GM18868 (cell line): ENCODE measurements around the gene ABHD12B.
A peak's percentile ranks its signal among the peaks of the same experiment; 100 is the strongest.
"Not testable (repeated sequence)": the region's sequence is repeated elsewhere in the genome, so short reads cannot be mapped to it uniquely, and the experiment has no call there.

Source experiments
- ATAC-seq: cut with Tn5 transposase; IDR thresholded peaks from one replicate; pipeline ENCODE4 v1.9.1; 2021; ENCODE audit warnings: mild to moderate bottlenecking, moderate library complexity; ENCODE audit not compliant: unreplicated experiment

Gene ABHD12B

DNA sequence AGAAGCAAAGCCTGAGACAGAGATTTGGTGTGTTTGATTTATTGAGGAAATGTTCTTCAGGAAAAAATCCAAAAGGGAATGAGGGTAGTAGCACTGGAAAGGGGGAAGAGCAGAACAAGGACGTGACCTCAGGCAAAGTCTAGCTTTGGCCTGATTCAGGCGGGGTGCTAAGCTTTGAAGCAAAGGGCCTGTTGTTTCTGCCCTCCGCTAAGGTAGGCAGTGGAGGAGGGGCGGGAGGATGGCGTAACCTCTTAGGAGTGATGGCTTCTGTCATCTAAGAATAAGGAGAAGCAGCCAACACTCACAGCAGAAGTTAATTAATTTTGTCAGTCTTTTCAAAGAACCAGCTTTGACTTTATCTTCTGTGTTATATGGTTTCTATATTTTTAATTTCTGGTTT, 20.4 kb downstream of the ABHD12B start:
- no peak for ATAC-seq

- ATAC-seq, result not testable (repeated sequence)
Measured at GRCh38 chr14:50896421-50896820, 24.6 kb downstream of the ABHD12B start.

DNA sequence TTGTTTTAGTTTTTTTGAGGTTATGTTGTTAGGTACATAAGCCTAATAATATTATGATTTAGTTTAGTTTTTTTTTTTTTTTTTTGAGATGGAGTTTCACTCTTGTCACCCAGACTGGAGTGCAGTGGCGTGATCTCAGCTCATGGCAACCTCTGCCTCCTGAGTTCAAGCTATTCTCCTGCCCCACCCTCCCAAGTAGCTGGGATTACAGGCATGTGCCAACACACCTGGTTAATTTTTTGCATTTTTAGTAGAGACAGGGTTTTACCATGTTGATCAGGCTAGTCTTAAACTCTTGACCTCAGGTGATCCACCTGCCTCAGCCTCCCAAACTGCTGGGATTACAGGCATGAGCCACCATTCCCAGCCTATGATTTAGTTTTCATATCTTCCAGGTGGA, 25.2 kb downstream of the ABHD12B start:
- ATAC-seq, result not testable (repeated sequence)

DNA sequence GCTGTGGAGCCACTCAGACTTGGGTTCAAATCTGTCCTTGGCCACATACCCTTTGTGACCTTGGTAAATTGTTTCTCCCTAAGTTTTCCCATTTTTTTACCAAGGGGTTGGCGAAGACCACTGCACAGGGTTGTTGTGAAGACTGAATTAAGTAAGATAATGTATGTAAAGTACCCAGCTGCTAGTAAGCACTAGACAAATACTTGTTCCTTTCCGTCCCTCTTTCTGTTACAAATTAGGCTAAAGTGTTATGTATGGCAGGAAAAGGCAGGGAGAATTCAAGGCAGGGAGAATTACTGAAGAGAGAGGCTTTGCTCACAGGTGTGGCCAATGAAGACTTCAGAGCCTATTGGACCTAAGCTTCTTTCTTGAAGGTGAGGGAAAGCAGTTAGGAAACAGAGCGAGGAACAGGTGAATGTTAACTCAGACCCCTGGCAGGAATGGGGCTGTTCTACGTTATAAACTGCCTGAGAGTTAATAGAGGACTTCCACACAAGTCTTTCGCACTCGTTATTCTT, 25.9 kb downstream of the ABHD12B start:
- no peak for ATAC-seq

DNA sequence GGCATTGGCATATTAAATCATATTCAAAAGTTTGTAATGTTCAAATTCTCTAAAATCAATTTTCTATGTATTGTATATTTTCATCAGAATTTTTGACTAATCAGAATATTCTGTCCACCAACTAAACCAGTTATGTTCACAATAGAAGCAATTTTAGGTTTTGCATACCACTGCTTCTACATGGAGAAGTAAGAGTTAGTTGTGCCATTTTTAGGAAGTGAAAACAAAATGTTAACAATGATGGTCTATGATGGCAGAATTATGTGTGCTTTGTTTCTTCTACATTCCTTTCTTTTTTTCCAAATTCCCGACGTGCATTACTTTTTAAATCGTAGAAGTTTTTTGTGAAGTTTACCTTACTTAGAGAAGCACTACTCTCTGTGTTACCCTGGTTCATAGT, 29.5 kb downstream of the ABHD12B start:
- no peak for ATAC-seq

DNA sequence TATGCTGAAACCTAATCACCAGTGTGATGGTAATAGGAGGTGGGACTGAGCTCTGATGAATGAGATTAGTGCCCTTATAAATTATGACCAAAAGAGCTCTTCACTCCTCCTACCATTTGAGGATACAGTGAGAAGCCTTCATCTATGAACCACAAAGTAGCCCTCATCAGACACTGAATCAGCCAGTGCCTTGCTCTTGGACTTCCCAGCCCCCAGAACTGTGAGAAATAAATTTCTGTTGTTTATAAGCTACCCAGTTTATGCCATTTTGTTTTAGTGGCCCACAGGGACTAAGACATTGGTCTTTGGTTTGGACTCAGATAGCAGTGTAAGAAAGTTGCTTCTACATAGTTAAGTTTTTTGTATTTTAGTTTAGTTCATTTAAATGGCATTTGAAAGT, 32.9 kb downstream of the ABHD12B start:
- ATAC-seq, result no peak

- no peak for ATAC-seq
Measured at GRCh38 chr14:50906326-50907065, 34.6 kb downstream of the ABHD12B start.

GRCh38 chr14:50910495-50911420, 38.9 kb downstream of the ABHD12B start:
- ATAC-seq, result no peak

GRCh38 chr14:50917449-50917848, 45.6 kb downstream of the ABHD12B start:
- ATAC-seq, result no peak

- ATAC-seq, result not testable (repeated sequence)
Measured at GRCh38 chr14:50919524-50919923, 47.7 kb downstream of the ABHD12B start.

GRCh38 chr14:50920482-50921230, 48.8 kb downstream of the ABHD12B start:
- ATAC-seq, result no peak

DNA sequence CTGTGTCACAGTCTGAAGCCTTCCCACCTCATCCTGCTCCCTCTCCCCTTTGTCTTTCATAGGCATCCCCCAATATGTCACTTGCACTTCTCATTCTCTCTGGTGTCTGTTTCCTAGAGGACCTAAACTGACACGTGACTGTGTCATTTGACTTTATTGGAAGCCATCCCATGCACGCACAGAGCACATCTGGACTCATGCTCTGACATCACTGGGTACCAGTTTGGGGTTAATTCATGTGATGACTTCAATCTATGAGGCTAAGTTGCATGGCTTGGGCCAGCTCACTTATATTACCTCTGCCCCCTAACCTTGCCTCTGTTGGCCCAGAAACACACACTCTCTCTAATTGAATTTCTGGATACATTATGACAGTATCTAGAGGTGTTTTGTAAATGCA, 51.0 kb downstream of the ABHD12B start:
- ATAC-seq, result no peak

GRCh38 chr14:50924236-50924635, 52.4 kb downstream of the ABHD12B start:
- ATAC-seq, result no peak

GRCh38 chr14:50924843-50925242, 53.0 kb downstream of the ABHD12B start:
- ATAC-seq, result no peak

GRCh38 chr14:50926851-50927386, 55.1 kb downstream of the ABHD12B start:
- no peak for ATAC-seq

DNA sequence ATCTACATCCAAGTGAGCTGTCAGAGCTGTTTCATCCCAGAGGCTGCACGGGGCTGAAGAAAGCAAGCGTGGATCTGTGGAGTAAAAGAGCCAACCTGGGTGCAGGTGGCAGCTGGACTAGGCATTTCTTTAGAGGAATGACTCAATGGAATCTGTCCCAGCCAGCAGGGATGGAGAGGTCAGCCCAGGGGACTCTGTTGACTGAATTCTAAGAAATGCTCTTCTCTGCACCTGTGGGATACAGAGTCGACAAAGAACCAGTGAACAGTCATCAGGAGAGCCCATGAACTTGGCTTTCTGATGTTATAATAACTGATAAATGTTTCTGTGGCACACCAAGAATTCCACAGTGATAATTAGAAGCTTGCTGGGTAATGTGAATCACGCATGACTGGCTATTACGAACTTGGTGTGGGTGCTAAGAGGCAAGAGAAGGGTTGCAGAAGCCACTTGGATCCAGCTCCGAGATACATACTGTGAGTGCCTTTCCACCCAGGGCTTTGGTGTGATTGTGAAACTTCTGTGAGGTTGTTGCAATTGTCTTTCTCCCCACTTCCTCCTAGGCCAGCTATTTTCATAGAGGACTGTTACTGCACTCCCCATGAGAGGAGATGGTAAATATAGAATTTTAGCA, 56.3 kb downstream of the ABHD12B start:
- ATAC-seq, result peak; percentile 84

- no peak for ATAC-seq
Measured at GRCh38 chr14:50929506-50929905, 57.7 kb downstream of the ABHD12B start.

- no peak for ATAC-seq
Measured at GRCh38 chr14:50931559-50931958, 59.7 kb downstream of the ABHD12B start.

DNA sequence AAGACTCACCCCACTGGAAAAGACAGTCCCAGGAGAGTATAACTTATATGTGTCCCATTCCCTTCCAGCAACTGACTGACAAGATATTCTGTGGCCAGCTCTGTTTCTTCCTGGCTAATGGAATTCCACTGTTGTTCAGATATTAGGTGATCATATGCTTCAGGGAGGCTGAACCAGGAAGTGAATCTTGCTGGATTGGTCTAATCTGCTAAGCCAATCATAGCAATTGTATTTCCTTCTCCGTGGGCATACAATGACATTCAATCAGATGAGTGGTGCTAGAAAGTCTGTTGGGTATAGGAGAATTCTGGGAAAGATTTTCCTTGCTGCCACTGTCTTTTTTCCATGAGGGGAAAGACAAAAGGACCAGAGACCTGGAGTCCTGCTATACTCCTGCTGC, 60.3 kb downstream of the ABHD12B start:
- ATAC-seq, result no peak
